ENCODE measurements around the gene CDHR5.
A peak's percentile ranks its signal among the peaks of the same experiment; 100 is the strongest.

CDHR5 gene

GRCh38 chr11:620935-621814 lies 3.6 kb downstream of the CDHR5 start:
- DNase-seq = no peak

- DNase-seq = no peak
Observed at GRCh38 chr11:620201-620600, 4.6 kb downstream of the CDHR5 start.

- DNase-seq = no peak
Observed at GRCh38 chr11:619628-620050, 5.1 kb downstream of the CDHR5 start.

GRCh38 chr11:618856-619627 lies 5.7 kb downstream of the CDHR5 start:
- DNase-seq = no peak

GRCh38 chr11:617912-618682 lies 6.7 kb downstream of the CDHR5 start:
- no peak for DNase-seq

- DNase-seq = no peak
Observed at GRCh38 chr11:617199-617911, 7.4 kb downstream of the CDHR5 start.

GRCh38 chr11:616320-617198 lies 8.2 kb downstream of the CDHR5 start:
- DNase-seq = no peak

- peak; percentile 81 to 87 for DNase-seq
Observed at GRCh38 chr11:615504-616319, 9.0 kb downstream of the CDHR5 start, which contains the start of gene IRF7. Gene IRF7 (minus strand): TSS chr11:615950. CDS start chr11:615364, 586 bp downstream.

GRCh38 chr11:614623-615503 lies 9.9 kb downstream of the CDHR5 start:
- DNase-seq = peak; percentile 17 to 28

- DNase-seq = no peak
Observed at GRCh38 chr11:614021-614622, 10.6 kb downstream of the CDHR5 start.

GRCh38 chr11:613369-613968 lies 11.3 kb downstream of the CDHR5 start:
- peak; percentile 26 to 54 for DNase-seq

GRCh38 chr11:612961-613300 lies 11.8 kb downstream of the CDHR5 start:
- no peak for DNase-seq

- no peak for DNase-seq
Observed at GRCh38 chr11:612201-612960, 12.4 kb downstream of the CDHR5 start.

GRCh38 chr11:611001-611996 lies 13.5 kb downstream of the CDHR5 start:
- DNase-seq = no peak

- DNase-seq = no peak
Observed at GRCh38 chr11:610146-610801, 14.5 kb downstream of the CDHR5 start.

- DNase-seq = no peak
Observed at GRCh38 chr11:609341-609811, 15.4 kb downstream of the CDHR5 start.

All from NCI-H2081 (cell line).